Measurements from ENCODE around the gene ARSG.

GRCh38 chr17:68291836-68292688 lies 767 bp downstream of the ARSG start:
- TF ChIP-seq EZH2phosphoT487 (IDR thresholded peaks at IDR 0.05; ENCODE audit: borderline replicate concordance, low read length) (no peak), CTCF (IDR thresholded peaks at IDR 0.05; ENCODE audit: low read depth, low read length, poor library complexity, severe bottlenecking) (peak; percentile 49)
